GM12892 (cell line): Measurements from ENCODE around the gene SPTBN1.

Source experiments
- POLR2A ChIP-seq: IDR thresholded peaks from 2 replicates; pipeline ENCODE4 v1.6.1; 2011; ENCODE audit warnings: low read depth, low read length, control low read depth
- POLR2AphosphoS5 ChIP-seq: IDR thresholded peaks from 2 replicates; pipeline ENCODE4 v1.6.1; 2011; ENCODE audit warnings: low read depth, low read length, control low read depth
- TAF1 ChIP-seq: IDR thresholded peaks from 2 replicates; pipeline ENCODE4 v1.6.1; 2011; ENCODE audit warnings: low read depth, mild to moderate bottlenecking, control low read depth, low read length, borderline replicate concordance

DNA sequence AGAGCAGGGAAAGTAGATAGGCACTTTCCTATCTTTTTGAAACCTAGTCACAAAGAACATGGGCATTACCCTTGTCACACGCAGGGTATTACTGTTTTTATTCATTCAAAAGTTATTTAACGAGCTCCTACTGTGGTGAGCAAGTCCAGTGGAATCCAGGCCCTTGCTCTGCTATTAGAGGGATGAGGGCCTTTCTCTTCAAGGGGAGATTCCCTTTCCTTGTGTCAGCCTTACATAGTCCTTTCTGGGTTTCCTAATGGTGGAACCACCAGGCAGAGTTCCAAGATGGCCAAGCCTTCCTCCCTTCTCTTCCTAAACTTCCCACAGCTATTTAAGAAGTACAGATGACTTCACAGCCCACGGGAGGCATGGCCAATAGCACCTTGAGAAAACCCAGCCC, 64.6 kb downstream of the SPTBN1 start:
- TF ChIP-seq POLR2A (no peak), POLR2AphosphoS5 (no peak), TAF1 (no peak)
